Panc1 (cell line): ENCODE data around the gene MFSD6. TPM values are rescaled to one million over a fixed set of nuclear protein-coding genes. Genes with fewer than 3 reads are reported as not detected.

Source experiments
- ATAC-seq: fragments of 200-7000 bp; cut with Tn5 transposase; 2 replicates; pipeline ENCODE4 v1.9.1; 2020; ENCODE audit warnings: mild to moderate bottlenecking, moderate library complexity
- BruUV-seq: library from RNA; stranded (reverse); fragments of 400-500 nt; replicated peaks from 2 replicates; lab custom pipeline; 2021; lab: Mats Ljungman, UMichigan
- CTCF ChIA-PET: fragments of 300-600 bp; sonication (Branson Sonifier 250); formaldehyde crosslinking; loops from one replicate; lab custom pipeline; 2022; ENCODE audit warnings: antibody characterized with exemption; lab: Charles Lee
- POLR2A ChIA-PET: fragments of 300-600 bp; sonication (Branson Sonifier 250); formaldehyde crosslinking; loops from one replicate; lab custom pipeline; 2022; ENCODE audit warnings: antibody characterized with exemption; lab: Charles Lee
- DNase-seq: peaks from one replicate; pipeline ENCODE4 v3.0.0-alpha.2; 2010; ENCODE audit warnings: low read depth, low spot score
- H3K27ac ChIP-seq: 2 replicates; pipeline ENCODE4 v1.5.1; 2011; ENCODE audit warnings: mild to moderate bottlenecking, low read length, inconsistent platforms
- H3K27me3 ChIP-seq: fragments of 200-500 bp; sonication (Bioruptor generic); 2 replicates; pipeline ENCODE4 v1.6.0; 2014; ENCODE audit warnings: low read length, inconsistent platforms; ENCODE audit not compliant: control insufficient read depth, insufficient read depth
- H3K36me3 ChIP-seq: fragments of 200-500 bp; sonication (Bioruptor generic); 2 replicates; pipeline ENCODE4 v1.5.1; 2014; ENCODE audit warnings: inconsistent platforms, mild to moderate bottlenecking, low read length, moderate library complexity; ENCODE audit not compliant: control insufficient read depth, insufficient read depth
- H3K4me1 ChIP-seq: 2 replicates; pipeline ENCODE4 v1.5.1; 2011; ENCODE audit warnings: inconsistent platforms, mild to moderate bottlenecking, low read length, moderate library complexity; ENCODE audit not compliant: control insufficient read depth, insufficient read depth
- H3K4me3 ChIP-seq, 2 experiments: 2 replicates each; pipeline ENCODE4 v1.5.1; 2011 to 2012; ENCODE audit warnings: low read depth in 2 of 2, low read length in 2 of 2, mild to moderate bottlenecking in 2 of 2, inconsistent platforms in 1 of 2, moderate library complexity in 1 of 2
- H3K9me3 ChIP-seq: fragments of 200-500 bp; sonication (Bioruptor generic); 2 replicates; pipeline ENCODE4 v1.5.1; 2014; ENCODE audit warnings: low read depth, mild to moderate bottlenecking, inconsistent platforms, low read length, moderate library complexity; ENCODE audit not compliant: control insufficient read depth, insufficient read depth
- CTCF ChIP-seq: fragments of 450-650 bp; IDR thresholded peaks from 2 replicates; pipeline ENCODE4 v1.5.1; 2017; ENCODE audit warnings: mild to moderate bottlenecking
- POLR2AphosphoS5 ChIP-seq: IDR thresholded peaks from 2 replicates; pipeline ENCODE4 v1.6.1; 2012; ENCODE audit warnings: mild to moderate bottlenecking, low read depth, low read length, moderate library complexity
- REST ChIP-seq, 2 experiments: IDR thresholded peaks; 2 replicates each; pipeline ENCODE4 v1.6.1; 2011 to 2012; ENCODE audit warnings: low read depth in 2 of 2, control low read depth in 1 of 2, low read length in 1 of 2, mild to moderate bottlenecking in 1 of 2, moderate library complexity in 1 of 2; ENCODE audit not compliant: insufficient read depth in 1 of 2
- SIN3A ChIP-seq: IDR thresholded peaks from 2 replicates; pipeline ENCODE4 v1.6.1; 2012; ENCODE audit warnings: low read depth, mild to moderate bottlenecking, low read length, moderate library complexity, borderline replicate concordance; ENCODE audit not compliant: insufficient read depth
- TCF7L2 ChIP-seq: IDR thresholded peaks from 2 replicates; pipeline ENCODE4 v1.6.1; 2011; ENCODE audit warnings: mild to moderate bottlenecking, low read depth, low read length, inconsistent platforms
- in situ Hi-C: cut with HindIII; loops from 2 replicates; pipeline ENCODE4 v1.10.0; 2016; ENCODE audit warnings: low sequenced_read_pairs, low pct_unique_long_range_greater_than_20kb
- intact Hi-C: fragments of 100-400 bp; cut with micrococcal nuclease; formaldehyde crosslinking; loops from one replicate; pipeline ENCODE4 v1.10.0; 2022; ENCODE audit not compliant: unreplicated experiment
- total RNA-seq: library from RNA; stranded (reverse); gene quantifications from one replicate; pipeline ENCODE4 v1.2.1, GENCODE V29; 2021; ENCODE audit not compliant: unreplicated experiment

The MFSD6 gene
- total RNA-seq, 1 experiment from 2014 or later: 10.4 TPM

GRCh38 chr2:190405070-190405469 lies 3.1 kb upstream of the MFSD6 start:
- no peak overlapping the region for H3K4me3 ChIP-seq
- ChIA-PET CTCF (no interaction called here), POLR2A (no interaction called here)
- H3K4me1 ChIP-seq: peaks cover 6% of the 10 kb centered on the region
- H3K9me3 ChIP-seq: no peaks in the 10 kb centered on the region
- peaks cover 13% of the 10 kb centered on the region for H3K27me3 ChIP-seq
- BruUV-seq: no TSS peak
- in situ Hi-C loops: no loop called here
- H3K27ac ChIP-seq: no peak overlapping the region
- H3K36me3 ChIP-seq: no peaks in the 10 kb centered on the region
- DNase-seq (no peak), ATAC-seq (no peak)
- intact Hi-C loops: no loop called here
- no peak for TF ChIP-seq CTCF
- no peak for TF ChIP-seq SIN3A
- TF ChIP-seq POLR2AphosphoS5: no peak
- no peak for TF ChIP-seq TCF7L2

- no peaks in the 10 kb centered on the region for H3K36me3 ChIP-seq
- peaks cover 6% of the 10 kb centered on the region for H3K4me1 ChIP-seq
- DNase-seq (no peak), ATAC-seq (no peak)
- H3K9me3 ChIP-seq: no peaks in the 10 kb centered on the region
- TF ChIP-seq SIN3A: no peak
- no peak for TF ChIP-seq TCF7L2
- no peak for TF ChIP-seq CTCF
- no peak for TF ChIP-seq POLR2AphosphoS5
- H3K27ac ChIP-seq: no peak overlapping the region
- in situ Hi-C loops: no loop called here
- CTCF ChIA-PET: no interaction called here
- no TSS peak for BruUV-seq
- intact Hi-C loops: no loop called here
- H3K27me3 ChIP-seq: peaks cover 13% of the 10 kb centered on the region
- no peak overlapping the region for H3K4me3 ChIP-seq
- POLR2A ChIA-PET: no interaction called here
Observed at GRCh38 chr2:190405995-190406394, 2.2 kb upstream of the MFSD6 start.

GRCh38 chr2:190406805-190407204 lies 1.4 kb upstream of the MFSD6 start:
- DNase-seq (no peak), ATAC-seq (no peak)
- ChIA-PET CTCF (no interaction called here), POLR2A (no interaction called here)
- in situ Hi-C loops: no loop called here
- no peak overlapping the region for H3K4me3 ChIP-seq
- intact Hi-C loops: no loop called here
- BruUV-seq: no TSS peak
- H3K27ac ChIP-seq: no peak overlapping the region
- peaks cover 13% of the 10 kb centered on the region for H3K27me3 ChIP-seq
- TF ChIP-seq CTCF: no peak
- TF ChIP-seq REST (IDR thresholded peaks at IDR 0.05; ENCODE audit: insufficient read depth in 1 of 2, low read depth in 2 of 2, low read length in 1 of 2): no peak
- TF ChIP-seq TCF7L2: no peak
- TF ChIP-seq POLR2AphosphoS5: no peak
- TF ChIP-seq SIN3A: no peak
- peaks cover 6% of the 10 kb centered on the region for H3K4me1 ChIP-seq
- H3K9me3 ChIP-seq: no peaks in the 10 kb centered on the region
- H3K36me3 ChIP-seq: no peaks in the 10 kb centered on the region
